ENCODE data around the gene DYNC1H1. TPM values are rescaled to one million over a fixed set of nuclear protein-coding genes. Genes with fewer than 3 reads are reported as not detected.

The DYNC1H1 gene
- total and polyA plus RNA-seq, 2 experiments from 2014 or later: 179 to 635 TPM

GRCh38 chr14:101934601-101935150, 29.7 kb upstream of the DYNC1H1 start:
- Mint-ChIP-seq H3K9me3 (no peaks in the 10 kb centered on the region; the same call in 2 of the 3 replicates), H3K4me3 (no peak overlapping the region), H3K36me3 (ENCODE audit: low read depth) (no peaks in the 10 kb centered on the region), H3K4me1 (no peaks in the 10 kb centered on the region), H3K27me3 (ENCODE audit: insufficient read depth, low read depth, poor library complexity) (peaks cover 23% of the 10 kb centered on the region), H3K27ac (no peak overlapping the region)
- Histone ChIP-seq H3F3A (replicated peaks; ENCODE audit: low read depth) (no peaks in the 10 kb centered on the region), H4K20me1 (replicated peaks; ENCODE audit: insufficient read depth) (no peaks in the 10 kb centered on the region), H3K27me3 (ENCODE audit: insufficient read depth) (peaks cover 13% of the 10 kb centered on the region), H3K9me2 (ENCODE audit: insufficient read depth) (0 out of 2 replicates have a peak, but pooled peaks cover 2% of the 10 kb centered on the region), H3K4me1 (ENCODE audit: insufficient read depth) (no peaks in the 10 kb centered on the region), H3K79me2 (replicated peaks; ENCODE audit: insufficient read depth) (no peaks in the 10 kb centered on the region), H3K27ac (ENCODE audit: low read depth) (no peak overlapping the region), H2AFZ (no peak overlapping the region), H3K36me3 (ENCODE audit: insufficient read depth) (no peaks in the 10 kb centered on the region), H3K4me2 (no peak overlapping the region), H3K4me3 (no peak overlapping the region)
- DNase-seq (ENCODE audit: low spot score) (no peak), ATAC-seq (no peak)
- no peak for TF ChIP-seq ZNF462 (CRISPR knock-in tag; IDR thresholded peaks at IDR 0.05)

- H3K27me3 Mint-ChIP-seq (ENCODE audit: insufficient read depth, low read depth, poor library complexity): peaks cover 50% of the 10 kb centered on the region
- no peak for TF ChIP-seq REST (IDR thresholded peaks at IDR 0.05; ENCODE audit: unreplicated experiment)
- TF ChIP-seq STAT1 (IDR thresholded peaks at IDR 0.05; ENCODE audit: unreplicated experiment): no peak
- no peak for TF ChIP-seq POLR2AphosphoS5 (IDR thresholded peaks at IDR 0.05; ENCODE audit: low read depth)
These were observed 26.2 kb upstream of the DYNC1H1 start for GRCh38 chr14:101937926-101938767.

More at GRCh38 chr14:101937926-101938767, 26.2 kb upstream of the DYNC1H1 start:
- H2AFZ ChIP-seq: no peak overlapping the region
- no peak overlapping the region for H3K4me3 ChIP-seq
- no peaks in the 10 kb centered on the region for H3K4me1 Mint-ChIP-seq
- 0 out of 2 replicates have a peak, but pooled peaks cover 2% of the 10 kb centered on the region for H3K9me2 ChIP-seq (ENCODE audit: insufficient read depth)
- no peak for ATAC-seq
- no peak overlapping the region for H3K27ac ChIP-seq (ENCODE audit: low read depth)
- no peaks in the 10 kb centered on the region for H3K36me3 ChIP-seq (ENCODE audit: insufficient read depth)
- H3K4me3 Mint-ChIP-seq: no peak overlapping the region
- H3K79me2 ChIP-seq (replicated peaks; ENCODE audit: insufficient read depth): no peaks in the 10 kb centered on the region
- DNase-seq (ENCODE audit: low spot score): no peak
- H4K20me1 ChIP-seq (replicated peaks; ENCODE audit: insufficient read depth): no peaks in the 10 kb centered on the region
- H3K27me3 ChIP-seq (ENCODE audit: insufficient read depth): peaks cover 41% of the 10 kb centered on the region
- no peaks in the 10 kb centered on the region for H3K36me3 Mint-ChIP-seq (ENCODE audit: low read depth)
- H3F3A ChIP-seq (replicated peaks; ENCODE audit: low read depth): no peaks in the 10 kb centered on the region
- H3K9me3 Mint-ChIP-seq: peaks cover 3% of the 10 kb centered on the region; the same call in 1 of the 3 replicates
- H3K4me2 ChIP-seq: no peak overlapping the region
- no peaks in the 10 kb centered on the region for H3K4me1 ChIP-seq (ENCODE audit: insufficient read depth)
- H3K27ac Mint-ChIP-seq: no peak overlapping the region
